Thyroid gland (tissue), 4 donors: ENCODE measurements around the gene XPO1. TPM values are rescaled to one million over a fixed set of nuclear protein-coding genes. Genes with fewer than 3 reads are reported as not detected.

Experiments used
- DNase-seq, 2 donors: peaks; one replicate each; pipeline ENCODE4 v3.0.0-alpha.2; 2019
- H3K27ac ChIP-seq, 3 donors: fragments of 200-600 bp; sonication (generic); 1 replicate in 2 of 3; 2 replicates in 1 of 3; pipeline ENCODE4 v1.5.1; 2016 to 2019; ENCODE audit warnings: mild to moderate bottlenecking in 1 of 3, moderate library complexity in 1 of 3
- H3K27me3 ChIP-seq: fragments of 200-600 bp; sonication (generic); one replicate; pipeline ENCODE4 v1.5.1; 2019
- H3K36me3 ChIP-seq, 2 donors: fragments of 200-600 bp; sonication (generic); one replicate each; pipeline ENCODE4 v1.5.1; 2016 to 2019
- H3K4me1 ChIP-seq, 2 donors: fragments of 200-600 bp; sonication (generic); one replicate each; pipeline ENCODE4 v1.5.1; 2017 to 2019
- H3K4me3 ChIP-seq, 3 donors: fragments of 200-600 bp; sonication (generic); replicated peaks in 1 of 3; 1 replicate in 2 of 3; 2 replicates in 1 of 3; pipeline ENCODE4 v1.5.1; 2016; ENCODE audit warnings: mild to moderate bottlenecking in 1 of 3
- H3K9me3 ChIP-seq: fragments of 200-600 bp; sonication (generic); one replicate; pipeline ENCODE4 v1.5.1; 2017
- POLR2A ChIP-seq, 2 donors: fragments of 450-650 bp; IDR thresholded peaks; one replicate each; pipeline ENCODE4 v1.6.1; 2017; ENCODE audit warnings: antibody characterized with exemption in 2 of 2, mild to moderate bottlenecking in 2 of 2, moderate library complexity in 1 of 2
- WGBS, 2 donors: methylation state at CpG; one replicate each; pipeline ENCODE4 v1.1.5; 2017; 5-methylcytosine and 5-hydroxymethylcytosine counted together
- intact Hi-C: fragments of 100-400 bp; cut with DNase I; formaldehyde crosslinking; loops from one replicate; pipeline ENCODE4 v1.15.1; 2023
- total RNA-seq, 4 donors: library from RNA; depleted of rRNA; stranded (reverse); fragments of >200 nt; gene quantifications; one replicate each; pipeline ENCODE4 v1.2.3, GENCODE V29; 2016
- TF ChIP-seq, protein P1 (sequence below), 6 experiments: fragments of 200-600 bp in 3 of 6; fragments of 450-650 bp in 3 of 6; sonication (generic) in 3 of 6; IDR thresholded peaks; one replicate each; pipeline ENCODE4 v1.5.1; 2016 to 2019; ENCODE audit warnings: antibody characterized with exemption in 6 of 6, mild to moderate bottlenecking in 2 of 6, inconsistent platforms in 1 of 6, moderate library complexity in 1 of 6

Gene XPO1
- total RNA-seq, 4 donors from 2014 or later = 104 to 128 (median 118) TPM

DNA sequence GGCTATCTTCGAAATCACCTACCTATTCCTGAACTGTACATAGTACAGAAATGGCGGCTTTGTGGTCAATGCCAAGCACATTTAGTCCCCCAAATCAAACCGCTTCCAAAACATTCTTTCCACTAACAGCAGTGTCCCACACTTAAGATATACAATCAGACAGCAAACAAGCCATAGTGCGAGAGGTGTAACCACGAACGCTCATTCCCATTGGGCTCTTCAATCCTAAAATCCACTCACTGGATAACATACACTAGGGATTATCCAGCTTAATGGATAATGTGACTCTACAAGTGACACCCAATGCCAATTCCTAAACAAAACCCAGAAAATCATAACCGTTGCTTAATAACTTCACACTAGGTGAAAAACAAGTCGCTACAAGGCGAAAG is 2.0 kb downstream of the XPO1 start:
- no peak for DNase-seq
- no peaks in the 10 kb centered on the region for H3K36me3 ChIP-seq
- no peaks in the 10 kb centered on the region for H3K27me3 ChIP-seq
- H3K9me3 ChIP-seq = no peaks in the 10 kb centered on the region
- intact Hi-C loops = loop anchor here (10.0 kb wide), 1 partner anchor 61 kb away; the partner anchor contains the start of gene USP34
- H3K27ac ChIP-seq = peak overlapping the region; percentile 68 to 100 (median 99)
- peak overlapping the region; percentile 53 to 79 (median 59) for H3K4me3 ChIP-seq
- peaks cover 18 to 30% of the 10 kb centered on the region in 2 donors for H3K4me1 ChIP-seq
- 0 to 1% methylated on average over 9 of the region's 9 CpGs for WGBS, 2 donors
- TF ChIP-seq, protein P1, sequence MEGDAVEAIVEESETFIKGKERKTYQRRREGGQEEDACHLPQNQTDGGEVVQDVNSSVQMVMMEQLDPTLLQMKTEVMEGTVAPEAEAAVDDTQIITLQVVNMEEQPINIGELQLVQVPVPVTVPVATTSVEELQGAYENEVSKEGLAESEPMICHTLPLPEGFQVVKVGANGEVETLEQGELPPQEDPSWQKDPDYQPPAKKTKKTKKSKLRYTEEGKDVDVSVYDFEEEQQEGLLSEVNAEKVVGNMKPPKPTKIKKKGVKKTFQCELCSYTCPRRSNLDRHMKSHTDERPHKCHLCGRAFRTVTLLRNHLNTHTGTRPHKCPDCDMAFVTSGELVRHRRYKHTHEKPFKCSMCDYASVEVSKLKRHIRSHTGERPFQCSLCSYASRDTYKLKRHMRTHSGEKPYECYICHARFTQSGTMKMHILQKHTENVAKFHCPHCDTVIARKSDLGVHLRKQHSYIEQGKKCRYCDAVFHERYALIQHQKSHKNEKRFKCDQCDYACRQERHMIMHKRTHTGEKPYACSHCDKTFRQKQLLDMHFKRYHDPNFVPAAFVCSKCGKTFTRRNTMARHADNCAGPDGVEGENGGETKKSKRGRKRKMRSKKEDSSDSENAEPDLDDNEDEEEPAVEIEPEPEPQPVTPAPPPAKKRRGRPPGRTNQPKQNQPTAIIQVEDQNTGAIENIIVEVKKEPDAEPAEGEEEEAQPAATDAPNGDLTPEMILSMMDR (IDR thresholded peaks at IDR 0.05) = no peak
- no peak for TF ChIP-seq POLR2A (IDR thresholded peaks at IDR 0.05)

DNA sequence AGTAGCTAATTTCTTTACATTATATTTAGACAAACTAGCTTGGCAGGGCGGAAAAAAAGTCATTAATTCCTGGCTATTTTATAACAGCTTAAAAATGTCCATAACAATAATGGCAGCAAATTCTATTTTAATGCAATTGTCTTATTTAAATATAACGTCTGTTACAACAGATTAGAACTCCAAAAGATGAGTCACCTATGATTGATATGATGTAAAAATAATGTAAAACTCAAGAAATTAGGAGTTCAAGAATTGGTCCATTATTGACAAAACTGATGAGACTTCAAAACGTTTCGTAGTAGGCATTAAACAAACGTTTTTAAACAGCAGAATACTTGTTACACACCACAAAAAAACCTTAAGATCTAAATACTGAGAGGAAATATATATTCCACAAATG is 2.7 kb downstream of the XPO1 start:
- H3K4me1 ChIP-seq = peaks cover 25 to 33% of the 10 kb centered on the region in 2 donors
- H3K27ac ChIP-seq = peak overlapping the region; percentile 68 to 100 (median 99)
- H3K27me3 ChIP-seq = no peaks in the 10 kb centered on the region
- H3K9me3 ChIP-seq = no peaks in the 10 kb centered on the region
- no peaks in the 10 kb centered on the region for H3K36me3 ChIP-seq
- TF ChIP-seq, protein P1 (IDR thresholded peaks at IDR 0.05) = no peak
- TF ChIP-seq POLR2A (IDR thresholded peaks at IDR 0.05) = no peak
- 13 to 14% methylated on average over 5 of the region's 5 CpGs for WGBS, 2 donors
- peak overlapping the region in 2 of 3 donors; percentile 59 to 79 for H3K4me3 ChIP-seq
- DNase-seq = no peak
- intact Hi-C loops = loop anchor here (10.0 kb wide), 1 partner anchor 61 kb away; the partner anchor contains the start of gene USP34

DNA sequence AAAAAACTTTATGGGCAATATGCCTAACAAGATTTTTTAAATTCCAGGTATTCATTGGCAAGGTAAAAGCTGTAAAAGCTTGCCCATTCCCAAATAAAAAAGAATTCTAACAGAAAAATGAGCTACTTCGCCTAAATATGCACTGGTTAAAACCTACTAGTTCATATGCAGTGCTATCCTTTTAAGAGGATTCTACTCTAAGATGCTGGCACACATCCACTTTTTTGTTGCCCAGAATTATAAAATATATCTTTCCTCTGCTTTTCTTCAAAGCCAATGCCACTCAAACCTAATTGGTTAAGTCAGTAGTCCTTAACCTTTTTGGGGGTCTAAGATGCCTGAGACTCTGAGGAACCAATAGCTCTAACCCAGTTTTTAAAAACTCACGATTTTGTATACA is 3.2 kb downstream of the XPO1 start:
- Histone ChIP-seq H3K4me3 (peak overlapping the region in 1 of 3 donors; percentile 79), H3K36me3 (no peaks in the 10 kb centered on the region), H3K27ac (peak overlapping the region in 2 of 3 donors; percentile 99 to 100), H3K4me1 (peaks cover 26 to 36% of the 10 kb centered on the region in 2 donors), H3K9me3 (no peaks in the 10 kb centered on the region), H3K27me3 (no peaks in the 10 kb centered on the region)
- WGBS, 2 donors = 26 to 31% methylated on average over 2 of the region's 2 CpGs
- DNase-seq = no peak
- intact Hi-C loops = loop anchor here (10.0 kb wide), 1 partner anchor 60 kb away; the partner anchor contains the start of gene USP34
- no peak for TF ChIP-seq POLR2A (IDR thresholded peaks at IDR 0.05)
- TF ChIP-seq, protein P1 (IDR thresholded peaks at IDR 0.05) = no peak

DNA sequence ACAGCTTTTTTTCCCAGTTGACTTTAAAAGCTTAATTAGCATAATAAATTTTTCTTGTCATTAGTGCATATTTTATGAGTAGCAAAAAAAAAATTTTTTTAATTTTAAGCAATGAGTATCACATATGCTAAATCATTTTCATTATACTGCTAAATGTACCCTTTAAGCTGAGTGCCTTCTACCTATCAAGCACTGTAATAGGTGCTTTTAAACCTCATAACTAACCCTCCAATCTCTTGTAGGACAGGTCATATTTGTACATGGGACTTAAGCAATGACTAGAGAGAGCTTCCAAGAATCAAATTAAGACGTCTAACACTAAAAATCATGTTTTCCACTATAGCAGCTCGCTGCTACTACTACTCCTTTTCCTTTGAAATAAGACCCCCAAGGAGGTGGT is 7.4 kb downstream of the XPO1 start:
- intact Hi-C loops = loop anchor here (10.0 kb wide), 1 partner anchor 56 kb away; the partner anchor contains the start of gene USP34
- 73 to 75% methylated on average over 2 of the region's 2 CpGs for WGBS, 2 donors
- DNase-seq = no peak
- no peaks in the 10 kb centered on the region for H3K27me3 ChIP-seq
- no peaks in the 10 kb centered on the region for H3K9me3 ChIP-seq
- H3K4me1 ChIP-seq = peaks cover 19 to 36% of the 10 kb centered on the region in 2 donors
- H3K27ac ChIP-seq = no peak overlapping the region
- no peaks in the 10 kb centered on the region for H3K36me3 ChIP-seq
- no peak overlapping the region for H3K4me3 ChIP-seq
- no peak for TF ChIP-seq POLR2A (IDR thresholded peaks at IDR 0.05)
- TF ChIP-seq, protein P1 (IDR thresholded peaks at IDR 0.05) = no peak

DNA sequence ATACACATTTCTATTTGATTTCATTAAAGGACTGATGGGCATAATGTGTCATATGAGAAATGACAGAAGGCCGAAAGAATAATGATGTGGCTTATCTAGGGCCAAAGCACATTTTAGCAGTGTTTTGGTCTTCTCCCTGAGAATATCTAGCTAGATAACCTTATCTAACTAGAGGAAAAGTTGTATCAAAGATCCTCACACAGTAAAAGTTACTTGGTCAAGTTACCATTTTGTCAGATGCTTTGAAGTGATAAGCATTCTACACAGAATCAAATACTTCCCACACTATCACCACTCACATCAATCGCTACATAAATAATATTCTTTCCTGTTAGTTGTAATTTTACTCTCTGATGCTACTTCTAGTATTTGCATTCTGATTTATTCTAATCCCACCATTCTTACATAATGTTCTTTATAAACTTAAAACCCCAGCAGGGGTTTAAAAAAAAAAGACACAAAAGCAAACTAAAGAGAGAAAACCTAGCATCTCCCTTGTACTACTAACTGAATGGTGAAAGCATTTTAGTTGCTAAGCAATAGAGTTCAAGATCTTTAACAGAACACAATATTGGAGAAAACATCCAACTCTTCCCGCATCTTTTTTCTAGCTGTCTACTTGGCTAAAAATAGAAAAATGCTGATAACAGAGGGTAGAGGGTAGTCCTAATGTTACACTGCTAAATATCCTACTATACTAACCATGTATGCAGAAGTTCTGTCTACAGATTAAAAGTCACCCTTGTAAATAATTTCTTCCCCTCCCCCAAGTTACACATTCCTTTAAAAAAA is 8.0 kb downstream of the XPO1 start:
- Histone ChIP-seq H3K27ac (no peak overlapping the region), H3K4me3 (no peak overlapping the region), H3K36me3 (peaks cover 0 to under 1% of the 10 kb centered on the region in 2 donors), H3K27me3 (no peaks in the 10 kb centered on the region), H3K4me1 (peaks cover 15 to 31% of the 10 kb centered on the region in 2 donors), H3K9me3 (no peaks in the 10 kb centered on the region)
- 87 to 89% methylated on average over 3 of the region's 3 CpGs for WGBS, 2 donors
- DNase-seq = no peak
- intact Hi-C loops = loop anchor here (10.0 kb wide), 1 partner anchor 55 kb away; the partner anchor contains the start of gene USP34
- TF ChIP-seq POLR2A (IDR thresholded peaks at IDR 0.05) = no peak
- TF ChIP-seq, protein P1 (IDR thresholded peaks at IDR 0.05) = no peak
